H9 (cell line): ENCODE data around the gene TSEN34. TPM values are rescaled to one million over a fixed set of nuclear protein-coding genes. Genes with fewer than 3 reads are reported as not detected.

Experiments
- DNase-seq: peaks from one replicate; pipeline ENCODE4 v3.0.0-alpha.2; 2017
- H2AFZ ChIP-seq: one replicate; pipeline ENCODE4 v1.6.1; 2013; ENCODE audit warnings: mild to moderate bottlenecking, low read length, control low read depth, moderate library complexity
- H2AK5ac ChIP-seq: 2 replicates; pipeline ENCODE4 v1.6.1; 2013; ENCODE audit warnings: low read length, control low read depth, mixed read lengths; ENCODE audit not compliant: insufficient read length
- H2BK120ac ChIP-seq: one replicate; pipeline ENCODE4 v1.6.1; 2013; ENCODE audit warnings: low read depth, mild to moderate bottlenecking, low read length, control low read depth, inconsistent platforms; ENCODE audit not compliant: poor library complexity, severe bottlenecking
- H2BK12ac ChIP-seq: 2 replicates; pipeline ENCODE4 v1.6.1; 2013; ENCODE audit warnings: low read length, control low read depth, mixed read lengths, low read depth; ENCODE audit not compliant: insufficient read length
- H2BK15ac ChIP-seq: 2 replicates; pipeline ENCODE4 v1.6.1; 2013; ENCODE audit warnings: low read depth, low read length, control low read depth
- H2BK20ac ChIP-seq: one replicate; pipeline ENCODE4 v1.6.1; 2013; ENCODE audit warnings: low read depth, mild to moderate bottlenecking, low read length, control low read depth, inconsistent platforms; ENCODE audit not compliant: poor library complexity, severe bottlenecking
- H2BK5ac ChIP-seq: 2 replicates; pipeline ENCODE4 v1.6.1; 2013; ENCODE audit warnings: low read length, control low read depth, mixed read lengths; ENCODE audit not compliant: insufficient read length
- H3K14ac ChIP-seq: 2 replicates; pipeline ENCODE4 v1.6.1; 2013; ENCODE audit warnings: low read length, control low read depth; ENCODE audit not compliant: insufficient read depth
- H3K18ac ChIP-seq: 2 replicates; pipeline ENCODE4 v1.6.1; 2013; ENCODE audit warnings: low read depth, mild to moderate bottlenecking, mixed read lengths, low read length, control low read depth; ENCODE audit not compliant: insufficient read length
- H3K23ac ChIP-seq: 2 replicates; pipeline ENCODE4 v1.6.1; 2013; ENCODE audit warnings: low read length, control low read depth, mixed read lengths, low read depth; ENCODE audit not compliant: insufficient read length
- H3K23me2 ChIP-seq: 2 replicates; pipeline ENCODE4 v1.6.1; 2013; ENCODE audit warnings: low read depth, mild to moderate bottlenecking, mixed read lengths, low read length, control low read depth; ENCODE audit not compliant: insufficient read length, poor library complexity, severe bottlenecking
- H3K27ac ChIP-seq: 2 replicates; pipeline ENCODE4 v1.5.1; 2013; ENCODE audit warnings: low read length, control low read depth, mixed read lengths, low read depth; ENCODE audit not compliant: insufficient read length
- H3K27me3 ChIP-seq: 2 replicates; pipeline ENCODE4 v1.6.1; 2013; ENCODE audit warnings: low read length, control low read depth, inconsistent platforms; ENCODE audit not compliant: insufficient read depth
- H3K4ac ChIP-seq: 2 replicates; pipeline ENCODE4 v1.6.1; 2013; ENCODE audit warnings: low read depth, mild to moderate bottlenecking, control low read depth, inconsistent platforms, low read length, moderate library complexity
- H3K4me1 ChIP-seq: 2 replicates; pipeline ENCODE4 v1.6.1; 2013; ENCODE audit warnings: low read length, control low read depth, inconsistent platforms; ENCODE audit not compliant: insufficient read depth
- H3K4me2 ChIP-seq: 2 replicates; pipeline ENCODE4 v1.6.1; 2013; ENCODE audit warnings: low read length, control low read depth, mixed read lengths; ENCODE audit not compliant: insufficient read length, insufficient read depth
- H3K56ac ChIP-seq: 2 replicates; pipeline ENCODE4 v1.6.1; 2013; ENCODE audit warnings: low read depth, mild to moderate bottlenecking, mixed read lengths, low read length, control low read depth; ENCODE audit not compliant: insufficient read length
- H3K79me1 ChIP-seq: 2 replicates; pipeline ENCODE4 v1.6.1; 2013; ENCODE audit warnings: low read depth, mild to moderate bottlenecking, moderate library complexity, low read length, control low read depth, inconsistent platforms; ENCODE audit not compliant: insufficient read depth, poor library complexity, severe bottlenecking
- H3K79me2 ChIP-seq: 2 replicates; pipeline ENCODE4 v1.6.1; 2013; ENCODE audit warnings: low read length, control low read depth, inconsistent platforms; ENCODE audit not compliant: insufficient read depth
- H3K9ac ChIP-seq: 2 replicates; pipeline ENCODE4 v1.6.1; 2013; ENCODE audit warnings: low read length, control low read depth, mixed read lengths; ENCODE audit not compliant: insufficient read length; ENCODE audit errors: extremely low read depth
- H3K9me3 ChIP-seq: one replicate; pipeline ENCODE4 v1.6.1; 2013; ENCODE audit warnings: low read depth, low read length, inconsistent platforms; ENCODE audit not compliant: control insufficient read depth
- H3T11ph ChIP-seq: one replicate; pipeline ENCODE4 v1.6.1; 2013; ENCODE audit warnings: mild to moderate bottlenecking, low read length, control low read depth, inconsistent platforms
- H4K20me1 ChIP-seq: one replicate; pipeline ENCODE4 v1.6.1; 2013; ENCODE audit not compliant: control insufficient read depth, insufficient read length, insufficient read depth
- H4K5ac ChIP-seq: 2 replicates; pipeline ENCODE4 v1.6.1; 2013; ENCODE audit warnings: low read depth, mild to moderate bottlenecking, mixed read lengths, low read length, control low read depth; ENCODE audit not compliant: insufficient read length
- H4K8ac ChIP-seq: replicated peaks from 2 replicates; pipeline ENCODE4 v1.6.1; 2013; ENCODE audit warnings: low read length, control low read depth, mixed read lengths, low read depth; ENCODE audit not compliant: insufficient read length
- H4K91ac ChIP-seq: 2 replicates; pipeline ENCODE4 v1.6.1; 2013; ENCODE audit warnings: low read depth, mild to moderate bottlenecking, moderate library complexity, mixed read lengths, low read length, control low read depth; ENCODE audit not compliant: insufficient read length
- H3K27ac Mint-ChIP-seq, 3 experiments: 2 replicates in 2 of 3; 3 replicates in 1 of 3; pipeline ENCODE4 v1.8.0; 2020 to 2021; ENCODE audit warnings: mixed read lengths in 3 of 3, mild to moderate bottlenecking in 1 of 3, moderate library complexity in 1 of 3
- H3K27me3 Mint-ChIP-seq: 2 replicates; pipeline ENCODE4 v1.8.0; 2021; ENCODE audit warnings: low read depth, mild to moderate bottlenecking, moderate library complexity, mixed read lengths
- H3K36me3 Mint-ChIP-seq, 3 experiments: 2 replicates in 2 of 3; 3 replicates in 1 of 3; pipeline ENCODE4 v1.8.0; 2020 to 2021; ENCODE audit warnings: low read depth in 3 of 3, mixed read lengths in 3 of 3; ENCODE audit not compliant: insufficient read depth in 1 of 3
- H3K4me1 Mint-ChIP-seq, 2 experiments: 2 replicates each; pipeline ENCODE4 v1.8.0; 2020; ENCODE audit warnings: mixed read lengths in 2 of 2
- H3K4me3 Mint-ChIP-seq, 2 experiments: 2 replicates in 1 of 2; 3 replicates in 1 of 2; pipeline ENCODE4 v1.8.0; 2020 to 2021; ENCODE audit warnings: mild to moderate bottlenecking in 2 of 2, mixed read lengths in 2 of 2, moderate library complexity in 1 of 2
- H3K9me3 Mint-ChIP-seq, 2 experiments: 2 replicates in 1 of 2; 3 replicates in 1 of 2; pipeline ENCODE4 v1.8.0; 2020; ENCODE audit warnings: mild to moderate bottlenecking in 2 of 2, mixed read lengths in 2 of 2, moderate library complexity in 1 of 2
- CTCF ChIP-seq: fragments of 200-600 bp; sonication (generic); conservative IDR thresholded peaks from 3 replicates; pipeline ENCODE4 v1.8.0; 2021; ENCODE audit warnings: antibody characterized with exemption, mild to moderate bottlenecking
- WGBS: extraction: QIAGEN DNeasy Blood & Tissue Kit; methylation state at CpG from one replicate; pipeline ENCODE4 v1.1.7; 2013; ENCODE audit warnings: missing lambda C conversion rate, low lambda C conversion rate, mixed read lengths; ENCODE audit not compliant: insufficient read length; ENCODE audit errors: extremely low coverage; 5-methylcytosine and 5-hydroxymethylcytosine counted together
- total RNA-seq: library from RNA; stranded (reverse); gene quantifications from 2 replicates; pipeline ENCODE4 v1.2.1, GENCODE V29; 2021

The TSEN34 gene
- total RNA-seq, 1 experiment from 2014 or later = 28.3 TPM

- no peak overlapping the region for H3K18ac ChIP-seq
- H3K4me1 ChIP-seq = no peaks in the 10 kb centered on the region
- no peaks in the 10 kb centered on the region for H3K23me2 ChIP-seq
- H4K5ac ChIP-seq = no peak overlapping the region
- H2AK5ac ChIP-seq = no peak overlapping the region
- no peak overlapping the region for H3K4ac ChIP-seq
- no peak overlapping the region for H2BK5ac ChIP-seq
- no peak overlapping the region for H4K91ac ChIP-seq
- H2BK20ac ChIP-seq = no peak overlapping the region
- H3K9ac ChIP-seq = no peak overlapping the region
- H3K79me2 ChIP-seq = no peaks in the 10 kb centered on the region
- no peak for DNase-seq
- no peak overlapping the region for H3T11ph ChIP-seq
- TF ChIP-seq CTCF = no peak
- H4K8ac ChIP-seq = no peak overlapping the region
- WGBS = no CpG with 5 or more reads among the region's 10 CpGs
- H3K56ac ChIP-seq = no peak overlapping the region
- H2BK120ac ChIP-seq = no peak overlapping the region
- H3K4me2 ChIP-seq = no peak overlapping the region
- H3K27ac ChIP-seq = no peak overlapping the region
- H3K79me1 ChIP-seq = no peaks in the 10 kb centered on the region
- peak overlapping the region in 2 of 3 experiments; percentile 61 to 64; a peak in 2 of 7 replicates for H3K27ac Mint-ChIP-seq
- no peak overlapping the region for H2BK15ac ChIP-seq
- peaks cover 3 to 16% of the 10 kb centered on the region in 2 experiments; a peak in 2 of 4 replicates for H3K4me1 Mint-ChIP-seq
- no peak overlapping the region for H3K23ac ChIP-seq
- H3K4me3 Mint-ChIP-seq = peak overlapping the region in 1 of 2 experiments; percentile 65; a peak in 1 of 5 replicates
- H3K14ac ChIP-seq = no peak overlapping the region
- peaks cover 22 to 46% (median 34%) of the 10 kb centered on the region in 3 experiments; a peak in 6 of 7 replicates for H3K36me3 Mint-ChIP-seq
- no peaks in the 10 kb centered on the region for H3K9me3 ChIP-seq
- no peaks in the 10 kb centered on the region for H3K27me3 Mint-ChIP-seq
- no peak overlapping the region for H2AFZ ChIP-seq
- H4K20me1 ChIP-seq = no peaks in the 10 kb centered on the region
- H2BK12ac ChIP-seq = no peak overlapping the region
- no peaks in the 10 kb centered on the region; a peak in 1 of 5 replicates for H3K9me3 Mint-ChIP-seq
- no peaks in the 10 kb centered on the region for H3K27me3 ChIP-seq
Observed at GRCh38 chr19:54179262-54179852, 11.8 kb upstream of the TSEN34 start.
